ENCODE measurements around the gene AFF2.

DNA sequence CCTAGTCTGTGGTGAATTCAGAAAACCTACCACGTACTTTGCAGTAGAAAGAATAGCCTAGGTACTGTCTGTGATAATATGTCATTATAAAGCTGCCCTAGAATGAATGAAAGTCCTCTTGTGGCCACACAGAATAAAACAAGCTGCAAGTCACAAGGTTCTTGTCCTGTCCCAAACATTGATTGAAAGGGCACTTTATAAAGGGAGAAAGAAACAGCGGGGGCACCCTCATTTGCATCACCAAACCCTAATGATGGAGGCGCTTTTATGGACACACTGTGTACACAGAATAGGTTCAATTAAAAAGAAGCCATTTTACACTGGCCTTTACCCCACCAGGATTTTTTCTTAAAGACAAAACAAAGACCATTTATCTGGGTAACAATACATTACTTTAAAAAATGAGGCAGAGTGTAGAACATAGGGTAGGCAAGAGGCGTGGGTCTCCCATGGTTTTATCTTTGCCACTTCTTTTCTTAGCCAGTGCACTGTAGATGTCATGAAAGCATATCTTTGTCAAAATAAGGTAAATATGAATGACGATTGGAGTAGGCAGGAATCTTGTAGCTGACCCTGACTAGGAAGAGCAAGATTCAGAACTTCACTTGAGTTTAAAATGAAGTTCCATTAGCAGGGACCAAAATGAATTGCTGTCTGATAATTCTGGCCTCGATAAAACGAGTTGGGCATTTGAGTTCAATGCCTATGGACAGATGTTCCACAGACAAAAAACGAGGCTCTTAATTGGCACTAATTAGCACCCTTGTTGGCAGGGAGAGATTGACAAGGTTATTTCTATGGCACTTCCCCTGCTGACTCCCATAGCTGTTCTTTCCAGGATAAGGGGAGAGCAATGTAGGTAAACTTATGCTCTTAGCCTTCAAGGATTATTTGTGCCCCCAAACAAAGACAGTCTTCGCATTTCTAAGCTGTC lies 365.1 kb downstream of the AFF2 start:
- TF ChIP-seq POLR2A (IDR thresholded peaks at IDR 0.05; ENCODE audit: low read depth, low read length) (no peak), TAF1 (IDR thresholded peaks at IDR 0.05; ENCODE audit: borderline replicate concordance, low read depth, low read length) (no peak), POLR2AphosphoS5 (IDR thresholded peaks at IDR 0.05; ENCODE audit: low read depth, low read length) (no peak)

Measured in GM12892 (cell line).